Measurements from ENCODE around the gene TCERG1L.
"Not testable (repeated sequence)": the region's sequence is repeated elsewhere in the genome, so short reads cannot be mapped to it uniquely, and the experiment has no call there.

The TCERG1L gene

DNA sequence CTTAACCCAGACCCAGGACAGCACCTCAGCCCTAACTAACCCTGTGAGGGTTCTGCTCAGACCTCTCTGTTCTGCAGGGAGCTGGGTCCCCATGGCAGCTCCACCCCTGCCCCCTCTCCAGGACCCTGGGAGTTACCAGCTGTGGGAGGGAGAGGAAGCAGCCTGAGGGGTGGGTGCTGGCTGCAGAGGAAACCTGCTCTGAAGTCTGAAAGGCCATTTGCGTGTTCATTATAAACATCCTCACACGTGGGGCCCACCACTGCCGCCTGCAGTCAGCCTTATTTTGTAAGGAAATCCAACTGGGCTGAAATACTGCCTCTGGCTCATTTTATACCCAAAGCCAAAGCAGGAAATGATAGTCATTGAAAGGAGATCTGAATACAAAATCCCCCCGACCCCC is 195.7 kb downstream of the TCERG1L start:
- no peak for DNase-seq

DNA sequence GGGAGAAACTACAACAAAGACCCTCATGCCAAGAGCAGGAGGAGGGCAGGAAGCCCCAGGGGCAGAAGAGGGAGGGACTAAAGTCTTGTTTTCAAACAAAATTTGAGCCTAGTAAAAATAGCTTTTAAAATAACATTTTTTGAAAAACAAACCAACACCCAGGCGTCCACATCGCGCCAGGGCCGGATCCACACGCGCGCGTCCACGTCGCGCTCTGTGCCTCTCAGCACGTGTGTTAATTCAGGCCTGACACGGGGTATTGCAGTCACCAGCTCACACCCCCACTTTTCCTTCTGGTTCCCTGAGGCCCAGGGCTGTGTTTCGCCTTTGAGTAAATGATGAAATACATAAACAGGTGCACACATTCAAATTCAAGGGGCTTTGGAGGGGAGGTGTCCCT is 196.2 kb downstream of the TCERG1L start:
- DNase-seq: no peak

DNA sequence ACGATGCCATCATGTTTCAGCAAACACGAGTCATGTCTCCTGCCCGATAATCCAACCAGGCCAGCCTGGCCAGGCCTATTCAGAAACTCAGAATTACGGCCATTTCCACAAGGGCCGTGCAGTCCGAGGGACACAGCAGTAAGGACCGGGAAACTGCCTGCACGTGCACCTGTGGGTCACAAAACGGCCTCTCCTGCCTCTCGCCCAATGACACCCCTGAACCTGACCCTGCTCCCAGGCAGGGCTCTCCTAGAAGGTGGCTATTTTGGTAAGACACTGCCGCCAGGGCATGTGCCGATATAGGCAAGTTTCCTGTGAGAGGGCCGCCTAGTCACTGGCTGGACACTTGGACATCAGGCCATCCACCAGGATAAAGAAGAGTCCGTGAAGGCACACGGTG is 196.7 kb downstream of the TCERG1L start:
- no peak for DNase-seq

DNA sequence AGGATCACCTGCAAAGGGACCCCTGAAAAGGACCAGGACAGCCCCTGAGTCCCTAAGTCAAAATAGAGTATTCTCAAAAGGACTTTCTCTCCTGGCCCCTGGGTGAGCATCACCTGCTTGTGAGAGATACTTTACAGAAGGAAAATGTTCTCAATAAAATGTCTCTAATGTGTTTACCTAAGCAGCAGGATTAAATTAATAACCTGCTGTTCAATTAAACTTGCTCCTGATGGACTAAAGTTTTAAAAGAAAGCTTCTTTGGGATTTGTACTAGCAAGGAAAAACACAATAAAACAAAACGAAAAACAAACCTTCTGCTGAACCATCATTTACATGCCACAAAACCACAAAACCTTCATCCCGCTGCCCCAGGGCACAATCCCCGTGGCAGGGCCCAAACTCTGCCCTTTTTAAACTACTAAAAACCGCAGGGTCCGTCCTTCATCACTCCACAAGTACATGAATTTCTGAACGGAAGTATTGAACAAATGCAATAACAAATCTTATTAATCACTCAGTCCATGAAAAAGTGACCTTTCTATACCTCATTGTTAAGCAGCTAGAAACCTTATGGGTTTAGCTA is 197.7 kb downstream of the TCERG1L start:
- DNase-seq: no peak

DNA sequence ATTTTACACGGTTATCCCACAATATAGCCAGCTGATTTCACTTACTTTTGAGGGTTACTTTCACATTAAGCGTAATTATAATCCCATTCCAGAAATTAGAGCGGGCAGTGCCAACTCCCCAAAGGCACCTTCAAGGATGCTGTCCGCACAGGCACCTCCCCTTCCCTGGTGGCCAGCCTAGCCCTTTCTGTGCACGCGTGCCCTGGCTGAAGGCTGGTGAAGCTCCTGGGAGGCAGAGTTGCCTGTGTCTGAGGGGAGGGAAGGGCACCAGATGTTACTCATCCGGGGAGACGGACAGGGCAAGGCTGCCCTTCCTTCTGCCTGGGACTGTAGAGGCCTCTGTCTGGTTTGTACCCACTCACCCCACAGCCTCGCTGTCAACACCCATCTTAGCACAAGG is 198.4 kb downstream of the TCERG1L start:
- DNase-seq: no peak

DNA sequence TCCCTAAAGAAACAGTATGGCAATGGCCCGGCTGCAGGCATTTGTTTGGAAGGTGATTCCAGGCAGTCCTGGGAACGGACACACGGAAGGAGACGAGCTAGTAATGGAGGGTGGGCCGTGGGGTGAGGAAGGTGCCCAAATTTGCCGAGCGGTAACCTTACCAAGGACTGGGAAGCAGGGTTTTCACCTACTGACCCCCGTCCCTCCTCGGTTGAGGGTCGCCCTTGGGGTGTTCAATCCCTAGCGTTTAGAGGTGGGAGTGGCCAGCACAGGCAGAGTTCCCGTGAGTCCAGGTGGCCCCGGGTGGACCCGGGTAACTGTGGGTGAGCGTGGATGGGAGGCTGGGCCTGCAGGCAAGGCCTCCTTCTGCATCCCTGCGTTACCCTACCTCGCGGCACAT is 198.8 kb downstream of the TCERG1L start:
- DNase-seq: no peak

DNA sequence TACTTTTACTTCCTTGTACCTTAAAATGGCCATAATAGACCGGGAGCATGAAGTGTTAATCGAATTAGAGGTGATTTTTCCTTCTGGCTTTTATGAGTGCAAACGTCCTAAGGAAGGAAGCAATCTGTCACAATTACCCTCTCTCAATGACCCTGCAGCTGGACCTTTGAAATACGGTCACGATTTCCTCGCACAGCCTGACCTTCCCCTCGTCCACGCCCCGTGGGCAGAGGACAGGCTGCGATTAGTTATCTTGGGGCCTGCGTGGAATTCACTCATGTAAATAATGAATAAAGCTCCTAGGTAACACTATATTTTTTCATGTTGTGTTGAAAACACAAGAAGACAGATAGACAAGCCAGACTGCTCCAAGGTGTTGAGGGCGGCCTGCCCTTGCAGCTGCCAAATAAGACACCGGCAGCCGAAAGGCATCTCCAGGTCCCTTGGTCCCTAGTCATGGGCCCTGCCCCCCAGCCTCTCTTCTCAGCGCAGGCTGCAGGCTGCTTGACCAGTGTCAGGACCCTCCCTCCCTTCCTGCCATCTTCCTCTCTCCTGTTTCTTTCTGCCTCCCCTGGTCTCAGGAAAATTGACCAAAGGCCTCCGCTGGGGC is 199.9 kb downstream of the TCERG1L start:
- no peak for DNase-seq

DNA sequence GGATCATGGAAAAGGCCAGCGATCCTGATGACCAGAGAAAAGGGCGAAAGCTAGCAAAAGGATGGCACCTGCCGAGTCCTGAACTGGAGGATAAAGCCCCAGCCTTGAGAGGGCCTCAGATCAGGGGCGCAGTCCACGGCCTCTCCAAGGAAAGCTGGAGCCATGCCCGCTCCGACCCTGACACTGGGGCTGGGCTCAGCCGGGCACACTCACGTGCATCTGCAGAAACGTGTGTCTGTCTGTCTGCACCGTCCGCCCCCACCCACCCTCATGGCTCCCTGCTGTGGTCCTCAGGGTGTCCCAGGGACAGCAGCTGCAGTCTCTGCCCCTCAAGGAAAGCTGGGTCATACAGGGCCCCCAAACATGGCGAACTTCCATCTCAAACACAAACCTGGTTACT is 200.5 kb downstream of the TCERG1L start:
- DNase-seq: no peak

DNA sequence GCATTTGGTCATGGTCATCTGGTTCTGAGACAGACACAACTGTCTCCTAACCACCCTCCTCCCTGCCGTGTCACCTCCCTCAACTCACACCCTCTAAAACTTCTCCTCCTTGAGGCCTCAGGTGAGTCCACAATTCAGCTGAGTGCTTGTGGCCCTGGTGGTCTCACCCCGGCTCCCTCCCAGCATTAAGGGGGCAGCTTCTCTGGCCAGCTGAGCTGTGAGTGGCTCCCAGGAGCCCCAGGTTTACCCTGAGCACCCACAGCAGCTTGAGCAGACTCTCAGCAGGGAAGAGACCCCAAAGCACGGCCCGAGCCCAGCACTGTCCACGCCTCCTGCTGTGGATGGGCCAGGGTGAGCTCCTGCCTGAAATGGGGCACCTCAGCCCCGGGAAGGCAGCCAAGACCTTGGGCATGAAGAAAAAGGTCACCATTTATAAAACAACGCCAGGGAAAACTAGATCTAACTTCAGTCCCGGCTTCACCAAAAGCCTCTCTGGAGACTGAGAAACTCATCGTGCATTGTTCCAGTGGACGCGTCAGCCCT is 201.2 kb downstream of the TCERG1L start:
- DNase-seq: no peak

DNA sequence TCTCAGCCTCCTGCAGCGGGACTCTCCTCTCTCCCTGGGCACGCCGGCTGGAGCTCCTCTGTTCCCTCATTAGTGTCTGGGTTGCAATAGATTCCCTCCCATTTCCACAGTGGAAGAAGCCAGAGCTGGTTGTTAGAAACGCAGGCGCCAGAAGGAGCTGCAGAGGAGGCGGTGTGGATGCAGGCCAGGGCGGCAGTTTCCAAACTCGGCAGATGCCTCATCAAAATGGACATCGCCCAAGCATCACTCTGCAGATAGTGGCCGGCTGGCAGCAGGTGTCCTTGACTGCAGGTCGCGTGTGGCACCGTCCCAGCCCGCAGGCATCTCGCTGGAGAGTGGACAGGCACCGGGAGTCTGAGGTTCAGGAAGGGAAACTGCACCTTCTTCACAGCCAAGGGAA is 201.8 kb downstream of the TCERG1L start:
- DNase-seq: no peak

DNA sequence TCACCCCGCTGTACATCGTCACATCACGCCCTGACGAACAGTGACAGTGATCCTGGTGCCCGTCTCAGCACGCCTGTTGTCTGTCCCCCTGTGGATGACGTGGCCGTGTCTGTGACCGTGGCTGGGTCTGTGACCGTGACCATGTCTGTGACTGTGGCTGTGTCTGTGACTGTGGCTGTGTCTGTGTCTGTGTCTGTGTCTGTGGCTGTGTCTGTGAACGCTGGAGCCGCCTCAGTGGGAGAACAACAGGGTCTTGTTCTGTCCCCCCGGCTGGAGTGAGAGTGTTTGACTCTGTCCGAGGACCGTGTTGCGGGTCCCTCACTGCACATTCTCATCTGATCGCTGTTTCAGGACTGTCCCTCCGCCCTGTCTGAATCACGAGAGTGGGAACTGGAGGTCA is 202.2 kb downstream of the TCERG1L start:
- DNase-seq: no peak

DNA sequence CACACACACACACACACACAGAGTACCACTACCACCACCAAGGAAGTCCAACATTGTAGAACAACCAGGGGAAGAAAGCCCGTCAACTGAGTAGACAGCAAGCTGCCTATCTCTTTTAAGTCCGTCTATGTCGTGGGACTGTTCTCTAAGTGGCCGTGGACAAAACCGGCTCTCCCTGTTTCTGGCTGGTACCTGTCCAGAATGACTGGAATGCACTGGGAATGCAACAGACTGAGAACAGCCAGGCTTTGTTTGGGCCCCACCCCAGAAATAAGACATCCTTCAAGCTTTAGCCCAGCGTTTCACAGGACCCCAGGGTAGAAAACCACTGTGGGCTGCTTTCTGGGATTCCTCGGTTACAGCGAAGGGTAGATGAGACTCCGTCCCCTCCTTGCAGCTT is 203.6 kb downstream of the TCERG1L start:
- no peak for DNase-seq

DNA sequence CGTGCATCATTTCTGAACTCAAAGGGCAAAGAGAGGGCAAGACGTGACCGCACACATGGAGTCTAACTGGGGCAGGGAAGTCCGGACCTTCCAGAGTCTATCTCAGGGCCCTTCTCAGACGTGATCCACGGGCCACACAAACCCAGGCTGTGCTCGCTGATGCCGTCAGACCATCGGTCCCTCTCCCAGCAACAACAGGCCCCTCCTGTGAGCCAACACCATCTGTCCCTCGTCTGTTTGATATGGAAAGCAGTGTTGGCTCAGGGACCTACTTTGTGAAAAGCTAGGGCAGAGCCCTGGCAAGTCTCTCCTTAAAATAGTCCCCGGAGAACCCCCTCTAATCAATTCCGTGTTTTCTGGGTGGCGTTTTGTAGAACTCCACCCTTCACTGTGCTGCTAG is 208.8 kb downstream of the TCERG1L start:
- DNase-seq: no peak

DNA sequence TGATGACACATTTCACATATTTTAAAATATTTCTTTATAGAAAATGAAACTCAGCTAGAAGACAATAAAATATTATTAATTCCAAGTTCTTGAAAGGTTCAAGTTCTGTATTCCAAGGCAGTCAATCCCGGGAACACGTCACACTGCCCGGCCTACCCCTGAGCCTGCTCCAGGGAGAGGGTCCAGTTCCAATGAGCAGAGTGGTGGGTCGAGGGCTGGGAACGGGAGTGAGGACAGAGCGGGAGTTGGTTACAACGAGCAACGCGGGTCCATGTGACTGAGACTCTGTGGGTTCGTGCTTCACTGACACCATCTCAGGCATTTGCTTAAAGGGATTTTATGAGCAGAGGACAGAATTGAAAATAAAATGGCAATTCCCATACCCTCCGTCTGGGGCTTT is 209.4 kb downstream of the TCERG1L start:
- no peak for DNase-seq

DNA sequence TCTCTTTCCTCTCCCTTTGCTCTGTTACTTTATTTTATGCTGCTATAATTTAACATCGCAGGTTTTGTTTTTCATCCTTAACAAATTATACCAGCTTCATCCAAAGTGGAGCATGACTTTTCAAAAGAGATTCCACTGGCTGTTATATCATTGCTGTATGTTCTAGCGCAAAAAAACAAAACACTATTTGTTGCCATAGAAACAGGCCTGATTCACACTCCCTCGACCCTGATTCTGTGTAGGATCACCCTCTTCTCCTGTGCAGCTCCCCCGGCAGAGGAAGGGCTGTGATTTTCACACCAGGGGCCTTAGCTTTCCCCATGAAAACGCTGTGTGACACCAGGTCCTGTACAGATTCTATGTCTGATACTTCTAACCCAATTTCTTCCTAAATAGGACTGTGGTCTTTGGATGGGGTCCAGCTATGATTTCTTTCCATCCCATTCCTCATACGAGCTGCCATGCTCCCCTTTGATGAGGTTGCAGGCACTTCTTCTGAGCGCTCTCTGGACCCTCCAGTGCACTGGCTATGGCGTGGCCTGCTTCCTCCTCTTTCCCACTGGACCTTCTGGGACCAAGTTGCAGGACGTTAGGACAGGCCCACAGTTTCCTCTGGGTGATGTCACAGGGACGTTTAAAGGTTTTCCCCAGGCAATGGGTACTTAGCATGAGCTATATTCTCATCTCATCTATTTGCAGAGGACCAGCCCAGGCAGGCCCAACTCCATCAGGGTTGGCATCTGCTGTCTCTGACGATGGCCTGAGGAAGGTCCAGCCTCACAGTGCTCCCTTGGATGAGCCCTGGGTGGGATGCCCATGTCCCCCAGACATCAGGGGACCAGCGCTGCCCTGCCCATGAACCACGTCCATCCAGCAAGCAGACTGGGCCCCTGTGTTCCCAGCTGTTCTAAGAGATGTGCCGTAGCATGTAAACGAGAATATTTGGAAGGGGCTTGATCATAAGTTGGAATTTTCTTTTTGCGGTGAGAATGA is 210.8 kb downstream of the TCERG1L start:
- DNase-seq: not testable (repeated sequence)

DNA sequence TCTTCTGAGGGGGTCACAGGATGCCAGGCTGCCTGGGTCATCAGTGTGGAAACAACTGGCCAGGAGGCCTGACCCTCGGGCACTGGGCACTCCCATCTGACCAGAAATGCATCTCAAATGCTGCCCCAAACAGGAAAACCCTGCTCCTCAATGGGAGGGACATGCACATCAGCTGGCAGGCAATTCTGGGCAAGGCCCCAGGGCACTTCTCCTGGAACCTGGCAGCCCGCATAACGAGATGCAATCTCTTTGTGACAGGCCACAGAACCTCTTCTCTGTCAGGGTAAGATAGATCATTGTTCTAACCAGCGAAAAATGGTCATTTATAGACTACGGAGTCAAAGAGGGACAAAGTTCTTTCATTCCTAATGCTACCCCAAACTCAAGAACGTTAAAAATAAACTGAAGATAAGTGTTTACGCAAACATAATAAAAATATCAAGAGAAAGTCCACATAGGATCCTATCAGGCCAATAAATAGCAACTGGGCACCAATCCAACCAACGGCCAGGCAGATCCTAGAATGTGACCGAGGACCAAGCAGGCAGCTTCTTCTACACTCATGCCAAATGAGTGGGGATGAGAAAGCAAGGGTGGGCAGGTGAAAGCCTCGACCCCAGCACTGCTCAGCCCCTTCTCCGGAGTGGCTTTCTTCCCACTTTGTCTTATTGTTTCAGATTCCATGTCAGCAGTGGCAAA is 212.3 kb downstream of the TCERG1L start:
- DNase-seq: no peak

DNA sequence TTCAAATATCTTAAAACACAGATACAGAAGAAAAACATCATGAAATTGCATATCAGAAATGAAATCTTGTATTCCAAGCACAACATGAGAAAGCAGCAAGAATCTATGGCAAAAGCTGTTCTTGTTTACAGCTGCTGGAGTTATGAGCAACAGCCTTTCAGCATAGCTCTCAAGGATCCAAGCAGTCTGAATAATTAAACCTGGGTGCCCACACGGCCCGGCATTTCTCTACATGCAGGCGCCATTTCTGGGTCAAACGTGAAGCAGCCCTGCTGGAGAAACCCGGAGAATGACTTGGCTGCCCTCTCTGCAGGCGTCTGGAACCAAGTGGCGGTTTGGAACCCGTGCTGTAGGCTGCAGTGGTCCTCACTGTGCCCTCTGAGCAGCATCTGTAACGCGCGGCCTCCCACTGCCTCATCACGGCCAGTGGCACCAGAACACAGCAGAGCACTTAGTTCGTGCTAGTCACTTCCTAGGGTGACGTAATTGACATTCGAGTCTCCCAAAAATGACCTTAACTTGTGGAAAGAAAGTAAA is 213.0 kb downstream of the TCERG1L start:
- DNase-seq: no peak

DNA sequence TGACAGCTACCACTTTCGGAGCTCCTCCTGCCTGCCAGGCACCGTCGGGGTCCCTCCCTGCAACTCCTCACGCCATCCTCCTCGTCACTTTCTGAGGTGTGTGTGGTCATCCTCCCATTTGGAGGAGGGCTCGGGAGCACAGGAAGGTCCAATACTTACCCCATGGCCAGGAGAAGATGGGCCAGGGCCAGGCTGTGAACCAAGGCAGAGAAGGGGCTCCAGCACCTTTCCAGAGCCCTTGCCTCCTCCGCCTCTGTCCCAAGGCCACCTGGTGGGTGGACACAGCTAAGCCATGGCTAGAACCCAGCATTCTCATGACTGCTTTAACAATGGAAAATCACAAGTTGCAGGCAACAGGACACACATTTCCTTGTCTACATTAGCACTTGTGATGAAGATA is 215.5 kb downstream of the TCERG1L start:
- DNase-seq: no peak

DNA sequence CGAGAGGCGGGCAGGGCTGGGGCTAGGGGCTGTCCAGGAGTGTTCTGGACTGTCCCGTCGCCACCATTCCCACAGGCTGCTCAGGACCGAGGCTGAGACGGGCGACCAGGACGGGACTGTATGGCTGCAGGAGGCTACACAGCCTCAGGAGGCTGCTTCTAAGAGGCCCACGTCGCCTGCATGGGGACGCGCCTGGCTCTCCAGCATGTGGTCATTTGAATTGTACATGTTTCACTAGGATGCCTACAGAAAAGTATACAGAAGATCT is 216.3 kb downstream of the TCERG1L start:
- DNase-seq: no peak

DNA sequence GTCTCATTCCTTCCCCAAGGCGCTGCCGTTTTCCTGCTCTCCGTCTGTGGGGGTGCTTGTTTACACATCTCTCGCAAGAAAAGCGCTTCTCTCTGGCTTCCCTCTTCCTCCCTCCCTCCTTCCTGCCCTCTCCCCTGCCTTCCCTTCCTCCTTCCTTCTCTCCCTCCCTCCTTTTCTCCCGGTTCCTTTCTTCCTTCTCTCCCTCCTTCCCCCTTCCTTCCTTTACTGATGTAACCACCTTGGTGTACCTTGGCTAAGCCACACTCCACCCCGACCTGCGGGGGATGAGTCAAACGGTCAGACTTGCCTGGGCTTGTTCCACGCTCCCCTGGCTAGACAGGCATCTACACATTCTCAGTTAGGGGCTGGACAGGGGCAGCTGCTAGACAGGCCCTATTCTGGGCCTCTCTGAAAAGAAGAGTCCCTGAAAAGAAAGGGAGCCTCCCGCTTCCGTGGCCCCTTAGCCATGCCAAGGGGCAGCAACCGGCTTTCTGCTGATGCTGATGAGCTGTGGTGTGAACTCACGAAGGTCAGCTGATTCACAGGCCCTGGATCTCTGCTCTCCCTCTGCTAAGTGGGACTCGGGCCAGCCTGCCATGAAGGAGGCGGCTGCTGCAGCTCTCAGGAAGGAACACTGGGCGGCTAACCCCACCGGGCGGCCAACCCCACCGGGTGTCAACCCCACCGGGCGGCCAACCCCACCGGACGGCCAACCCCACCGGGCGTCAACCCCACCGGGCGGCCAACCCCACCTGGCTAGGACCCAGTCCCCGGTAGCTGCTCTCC is 216.8 kb downstream of the TCERG1L start:
- DNase-seq: no peak

DNA sequence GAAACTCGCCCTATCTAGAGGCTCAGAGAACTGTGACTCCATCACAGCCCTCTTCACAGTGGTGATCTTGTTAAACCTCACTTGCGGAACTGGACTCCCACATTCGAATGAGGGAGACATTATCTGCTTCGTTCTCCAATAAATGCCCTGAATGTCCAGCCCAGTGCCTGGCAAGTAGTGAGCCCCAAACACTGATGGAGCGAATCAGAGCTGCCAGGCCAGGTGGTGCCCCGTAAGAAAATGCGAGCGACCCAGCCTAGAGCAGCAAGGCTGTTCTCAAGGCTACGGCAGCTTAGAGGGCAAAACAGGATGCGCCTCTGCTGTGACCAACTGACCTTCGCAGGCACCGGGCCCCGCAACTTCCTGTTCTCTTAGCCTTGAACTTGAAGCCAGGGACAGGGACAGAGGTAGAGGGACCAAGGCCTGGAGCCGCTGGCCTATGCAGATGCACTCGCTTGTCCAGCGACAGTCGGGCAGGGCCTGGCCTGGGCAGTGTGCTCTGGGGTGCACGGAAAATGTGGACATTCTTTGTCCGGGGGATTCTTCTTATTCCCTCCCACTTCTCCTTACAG is 217.6 kb downstream of the TCERG1L start:
- no peak for DNase-seq

DNA sequence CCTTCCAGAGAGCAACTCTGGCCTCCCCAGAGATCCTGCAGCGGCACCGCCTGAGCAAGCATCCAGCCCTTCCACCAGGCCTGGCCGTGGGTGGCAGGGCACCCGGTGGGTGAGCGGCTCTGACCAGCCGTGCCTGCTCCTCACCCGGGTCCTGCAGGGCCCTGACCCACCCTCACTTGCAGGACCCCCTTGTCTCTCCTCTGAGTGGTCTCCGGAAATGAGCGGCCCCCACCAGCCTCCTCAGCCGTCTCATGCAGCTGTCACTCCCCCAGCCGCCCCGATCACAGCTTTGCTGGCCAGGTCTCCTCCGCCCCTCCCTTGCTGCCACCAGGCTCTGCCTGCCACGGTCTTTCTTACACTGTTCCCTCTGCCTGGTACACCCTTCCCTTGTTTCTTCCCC is 218.2 kb downstream of the TCERG1L start:
- no peak for DNase-seq

All from amniotic stem cell (primary cell).